NCI-H69 (cell line): Measurements from ENCODE around the gene NAXD.
A peak's percentile ranks its signal among the peaks of the same experiment; 100 is the strongest.
"Not testable (repeated sequence)": the region's sequence is repeated elsewhere in the genome, so short reads cannot be mapped to it uniquely, and the experiment has no call there.

ENCODE experiments used
- DNase-seq: peaks from one replicate; lab custom pipeline; 2025; lab: John Stamatoyannopoulos, UW

The NAXD gene

GRCh38 chr13:110664673-110665072 is 49.3 kb downstream of the NAXD start:
- DNase-seq, result no peak

- DNase-seq, result no peak
Measured at GRCh38 chr13:110665491-110666254, 50.3 kb downstream of the NAXD start.

- DNase-seq, result no peak
Measured at GRCh38 chr13:110666255-110666533, 50.8 kb downstream of the NAXD start.

- no peak for DNase-seq
Measured at GRCh38 chr13:110669036-110669435, 53.7 kb downstream of the NAXD start.

- DNase-seq, result not testable (repeated sequence)
Measured at GRCh38 chr13:110669814-110670213, 54.5 kb downstream of the NAXD start.

- DNase-seq, result no peak
Measured at GRCh38 chr13:110676595-110677587, 61.5 kb downstream of the NAXD start.

- no peak for DNase-seq
Measured at GRCh38 chr13:110677731-110678545, 62.6 kb downstream of the NAXD start.

GRCh38 chr13:110680852-110681251 is 65.5 kb downstream of the NAXD start:
- DNase-seq, result peak; percentile 59

GRCh38 chr13:110681868-110682550 is 66.7 kb downstream of the NAXD start:
- DNase-seq, result no peak

- no peak for DNase-seq
Measured at GRCh38 chr13:110682746-110683145, 67.4 kb downstream of the NAXD start.

- no peak for DNase-seq
Measured at GRCh38 chr13:110683203-110683883, 68.0 kb downstream of the NAXD start.

- no peak for DNase-seq
Measured at GRCh38 chr13:110683921-110684320, 68.6 kb downstream of the NAXD start.

- DNase-seq, result no peak
Measured at GRCh38 chr13:110684388-110685056, 69.2 kb downstream of the NAXD start.

GRCh38 chr13:110685305-110686020 is 70.1 kb downstream of the NAXD start:
- DNase-seq, result no peak

- DNase-seq, result no peak
Measured at GRCh38 chr13:110687736-110688135, 72.4 kb downstream of the NAXD start.

- DNase-seq, result no peak
Measured at GRCh38 chr13:110689041-110689440, 73.7 kb downstream of the NAXD start.
